ENCODE results near the gene MYOM1.
"Not testable (repeated sequence)": the region's sequence is repeated elsewhere in the genome, so short reads cannot be mapped to it uniquely, and the experiment has no call there.

MYOM1 gene

DNA sequence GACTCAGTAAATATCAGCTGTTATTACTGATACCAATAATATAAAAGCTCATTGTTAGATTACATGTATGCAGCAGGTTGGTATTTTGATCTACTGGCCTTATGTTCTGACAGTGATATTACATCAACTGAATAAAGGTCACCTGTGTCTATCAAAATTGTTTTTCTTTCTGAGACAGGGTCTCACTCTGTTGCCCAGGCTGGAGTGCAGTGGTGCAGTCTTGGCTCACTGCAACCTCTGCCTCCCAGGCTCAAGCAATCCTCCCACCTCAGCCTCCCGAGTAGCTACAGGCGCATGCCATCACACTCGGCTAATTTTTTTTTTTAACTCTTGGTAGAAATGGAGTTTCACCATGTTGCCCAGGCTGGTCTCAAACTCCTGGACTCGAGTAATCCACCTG, 1.1 kb upstream of the MYOM1 start:
- DNase-seq (ENCODE audit: low read depth in 2 of 2) = not testable (repeated sequence)

DNA sequence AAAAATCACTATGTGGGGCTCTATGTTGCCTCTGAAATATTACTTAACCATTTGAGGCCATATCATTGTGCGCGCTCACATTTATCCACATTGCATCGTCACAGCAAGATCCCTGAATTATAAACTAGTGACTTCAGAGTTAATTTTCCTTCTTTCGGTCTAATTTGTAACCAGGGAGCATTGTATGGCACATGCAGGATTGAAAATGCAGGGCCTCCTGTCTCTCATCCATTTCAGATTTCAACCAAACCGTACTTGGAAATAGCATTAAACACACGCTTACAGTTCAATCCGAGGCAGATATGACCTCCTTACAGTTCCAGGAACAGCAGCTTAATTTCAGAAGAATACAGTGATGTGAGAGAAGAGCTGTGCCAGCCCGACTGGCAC, 532 bp downstream of the MYOM1 start:
- no peak for DNase-seq (ENCODE audit: low read depth in 2 of 2)

GRCh38 chr18:3218819-3219218, 949 bp downstream of the MYOM1 start:
- DNase-seq (ENCODE audit: low read depth in 2 of 2) = no peak

DNA sequence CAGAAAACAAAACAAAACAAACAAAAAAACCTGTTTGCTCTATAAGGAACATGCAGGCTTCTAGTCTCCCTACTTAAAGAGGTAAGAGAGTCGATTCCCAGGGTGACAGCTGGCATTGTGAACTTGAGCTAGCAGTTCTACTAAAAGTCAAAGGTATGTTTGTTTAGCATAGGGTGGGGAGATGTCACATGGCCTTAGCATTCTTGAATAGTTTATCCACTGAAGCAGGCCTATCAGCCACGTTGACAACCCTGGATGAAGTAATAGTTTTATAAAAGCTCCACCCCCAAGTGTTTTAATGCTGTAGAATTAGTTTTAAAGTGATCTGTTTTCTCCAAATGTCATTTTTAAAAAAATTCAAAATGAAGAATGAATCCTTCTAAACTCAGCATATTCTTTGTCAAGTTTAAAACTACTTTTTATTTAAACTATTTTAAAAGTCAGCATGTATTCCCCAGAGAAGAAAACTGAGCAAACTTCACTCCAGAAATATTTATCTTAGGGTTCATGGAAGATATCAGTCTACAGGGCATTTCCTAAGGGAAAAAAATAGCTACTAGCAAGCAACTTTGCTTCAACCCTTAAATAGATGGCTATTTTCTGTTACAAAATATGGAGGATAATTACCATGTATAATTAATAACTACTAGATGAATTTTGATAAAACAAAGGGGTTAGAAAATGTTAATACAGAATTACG, 1.7 kb downstream of the MYOM1 start:
- no peak for DNase-seq (ENCODE audit: low read depth in 2 of 2)

DNA sequence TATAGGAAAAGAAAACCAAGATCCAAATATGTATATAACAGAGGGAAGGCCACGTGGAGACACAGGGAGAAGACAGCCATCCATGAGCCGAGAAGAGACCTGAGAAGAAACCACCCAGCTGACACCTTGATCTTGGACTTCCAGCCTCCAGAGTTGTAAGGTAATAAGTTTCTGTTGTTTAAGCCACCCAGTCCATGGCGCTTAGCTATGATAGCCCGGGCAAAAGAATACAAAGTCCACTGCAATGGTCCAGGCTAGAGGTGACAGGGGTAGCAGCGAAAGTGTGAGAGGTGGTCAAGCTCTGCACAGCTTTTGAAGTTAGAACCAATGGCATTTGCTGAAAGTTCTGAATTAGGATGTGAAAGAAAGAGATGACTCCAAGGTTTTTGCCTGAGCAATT, 2.8 kb downstream of the MYOM1 start:
- no peak for DNase-seq (ENCODE audit: low read depth in 2 of 2)

GRCh38 chr18:3214855-3215637, 4.7 kb downstream of the MYOM1 start:
- no peak for DNase-seq (ENCODE audit: low read depth in 2 of 2)

GRCh38 chr18:3213300-3214059, 6.3 kb downstream of the MYOM1 start:
- no peak for DNase-seq (ENCODE audit: low read depth in 2 of 2)

GRCh38 chr18:3212657-3213056, 7.1 kb downstream of the MYOM1 start:
- DNase-seq (ENCODE audit: low read depth in 2 of 2) = no peak

- no peak for DNase-seq (ENCODE audit: low read depth in 2 of 2)
Observed at GRCh38 chr18:3211236-3211992, 8.4 kb downstream of the MYOM1 start.

DNA sequence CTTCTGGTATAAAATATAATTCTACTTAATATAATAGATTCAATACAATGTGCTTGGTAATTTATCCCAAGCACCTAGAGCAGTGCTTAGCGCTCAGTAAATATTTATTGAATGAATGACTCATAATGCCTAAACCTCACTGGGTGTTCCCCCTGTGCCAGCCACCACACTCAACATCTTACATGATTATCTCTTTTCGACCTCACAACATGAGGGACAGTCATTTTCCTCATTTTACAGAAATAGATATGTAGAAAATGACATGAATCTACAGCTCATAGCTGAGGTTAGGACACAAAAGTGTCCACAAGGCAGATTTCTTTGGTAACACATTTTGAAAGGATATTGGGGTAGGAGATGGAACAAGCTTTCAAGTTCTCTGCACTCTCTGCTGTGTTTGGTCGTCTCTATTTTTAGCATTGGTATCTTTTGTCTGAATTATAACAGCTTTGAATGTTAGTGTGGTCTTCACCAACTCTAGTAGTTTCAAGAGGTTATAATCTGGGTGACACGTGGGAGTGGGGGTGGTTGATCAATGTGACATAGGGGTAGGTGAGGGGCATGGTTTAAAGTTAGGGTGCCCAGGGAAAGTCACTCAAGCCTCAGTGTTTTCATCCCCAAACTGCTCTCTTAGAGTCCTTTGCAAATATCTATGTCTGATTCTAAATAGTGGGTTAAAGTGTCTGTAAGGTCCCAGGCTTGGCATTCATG, 9.8 kb downstream of the MYOM1 start:
- no peak for DNase-seq (ENCODE audit: low read depth in 2 of 2)

DNA sequence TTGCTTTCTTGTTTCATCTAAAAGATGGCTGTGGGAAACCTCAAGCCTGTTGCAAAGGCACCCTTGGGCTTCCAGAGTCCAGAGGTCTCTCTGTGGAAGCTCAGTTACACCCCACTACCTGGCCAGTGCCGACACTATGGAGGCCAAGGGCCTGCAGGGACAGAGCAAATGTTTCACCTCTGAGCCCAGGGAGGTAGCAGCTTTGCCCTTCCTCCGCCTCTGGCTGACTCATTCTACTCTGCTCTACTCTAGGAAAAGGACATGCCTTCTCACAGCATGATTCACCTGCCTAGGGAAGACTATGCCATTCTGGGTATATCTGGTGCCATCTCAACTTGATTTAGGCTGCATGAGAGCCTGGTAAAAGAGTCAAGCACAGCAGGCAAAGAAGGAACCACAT, 12.2 kb downstream of the MYOM1 start:
- DNase-seq (ENCODE audit: low read depth in 2 of 2) = no peak

DNA sequence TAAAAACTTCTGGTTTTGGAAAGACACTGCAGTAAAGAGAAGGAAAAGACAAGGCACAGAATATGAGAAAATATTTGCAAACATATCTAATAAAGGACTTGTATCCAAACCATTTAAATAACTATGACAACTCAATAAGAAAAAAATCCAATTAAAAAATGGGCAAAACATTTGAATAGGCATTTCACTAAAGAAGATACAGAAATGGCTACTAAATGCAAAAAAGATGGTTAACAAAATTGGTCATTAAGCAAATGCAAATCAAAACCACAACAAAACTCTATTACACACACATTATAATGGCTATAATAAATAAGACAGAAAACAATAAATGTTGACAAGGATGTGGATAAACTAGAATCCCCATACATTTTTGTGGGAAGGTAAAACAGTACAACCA, 14.5 kb downstream of the MYOM1 start:
- DNase-seq (ENCODE audit: low read depth in 2 of 2) = no peak

GRCh38 chr18:3199942-3200645, 19.7 kb downstream of the MYOM1 start:
- DNase-seq (ENCODE audit: low read depth in 2 of 2) = no peak

DNA sequence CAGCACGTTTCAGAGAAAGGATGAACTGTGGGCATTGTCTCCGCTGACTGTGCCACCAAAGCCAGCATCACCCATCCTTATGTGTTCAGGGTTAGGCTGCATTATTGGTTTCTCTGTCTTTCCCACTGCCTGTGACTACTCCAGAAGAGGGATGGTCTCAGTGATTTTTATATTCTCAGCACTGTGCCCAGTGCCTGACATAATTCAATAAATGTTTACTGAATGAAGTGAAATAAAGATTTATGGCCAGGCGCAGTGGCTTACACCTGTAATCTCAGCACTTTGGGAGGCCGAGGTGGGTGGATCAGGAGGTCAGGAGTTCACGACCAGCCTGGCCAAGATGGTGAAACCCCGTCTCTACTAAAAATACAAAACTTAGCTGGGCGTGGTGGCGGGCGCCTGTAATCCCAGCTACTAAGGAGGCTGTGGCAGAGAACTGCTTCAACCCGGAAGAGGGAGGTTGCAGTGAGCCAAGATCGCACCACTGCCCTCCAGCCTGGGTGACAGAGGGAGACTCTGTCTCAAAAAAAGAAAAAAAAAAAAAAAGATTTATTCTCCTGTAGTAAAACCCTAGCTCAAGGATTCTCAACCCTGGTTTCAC, 21.4 kb downstream of the MYOM1 start:
- not testable (repeated sequence) for DNase-seq (ENCODE audit: low read depth in 2 of 2)

- DNase-seq (ENCODE audit: low read depth in 2 of 2) = no peak
Observed at GRCh38 chr18:3194947-3195612, 24.7 kb downstream of the MYOM1 start.

DNA sequence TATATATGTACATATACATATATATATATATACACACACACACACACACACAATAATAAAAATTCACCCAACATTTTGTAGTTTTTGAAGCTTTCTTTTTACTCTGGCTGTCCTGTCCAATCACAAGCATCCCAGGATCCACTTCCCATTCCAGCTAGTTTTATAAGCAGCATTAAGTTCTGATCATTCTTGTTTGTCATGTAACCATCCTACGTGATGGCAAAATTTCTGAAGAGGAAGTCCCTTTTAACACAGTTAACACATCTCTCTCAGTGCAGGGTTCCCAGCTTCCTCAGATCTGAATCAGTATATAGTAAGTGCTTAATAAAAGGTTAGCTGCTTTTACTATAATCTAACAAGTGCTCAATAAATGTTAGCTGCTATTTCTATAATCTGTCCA, 26.4 kb downstream of the MYOM1 start:
- DNase-seq (ENCODE audit: low read depth in 2 of 2) = no peak

DNA sequence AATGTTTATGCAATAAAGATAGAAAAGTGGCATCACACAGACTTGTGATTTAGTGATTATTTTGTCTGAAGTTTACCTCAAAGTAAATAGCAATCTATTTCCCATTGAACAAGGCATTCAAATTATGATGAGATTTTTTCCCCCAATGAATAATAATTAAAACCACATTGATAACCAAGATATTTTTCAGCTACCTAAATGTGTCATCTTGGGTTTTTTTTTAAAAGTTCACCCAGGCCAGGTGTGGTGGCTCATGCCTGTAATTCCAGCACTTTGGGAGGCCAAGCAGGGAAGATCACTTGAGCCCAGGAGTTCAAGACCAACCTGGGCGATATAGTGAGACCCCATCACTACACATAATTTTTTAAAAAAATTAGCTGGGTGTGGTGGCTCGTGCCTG, 27.0 kb downstream of the MYOM1 start:
- DNase-seq (ENCODE audit: low read depth in 2 of 2) = no peak

- no peak for DNase-seq (ENCODE audit: low read depth in 2 of 2)
Observed at GRCh38 chr18:3192286-3192685, 27.5 kb downstream of the MYOM1 start.

- no peak for DNase-seq (ENCODE audit: low read depth in 2 of 2)
Observed at GRCh38 chr18:3190610-3191009, 29.2 kb downstream of the MYOM1 start.

GRCh38 chr18:3189884-3190283, 29.9 kb downstream of the MYOM1 start:
- no peak for DNase-seq (ENCODE audit: low read depth in 2 of 2)

Data from stimulated activated CD8-positive, alpha-beta memory T cell treated with anti-CD3 and anti-CD28 coated beads, Interleukin-15, amount 100 ng/mL, for 4 hours (primary cell).